Gastroesophageal sphincter (tissue), 4 donors: Measurements from ENCODE around the gene MYOM1. TPM values are rescaled to one million over a fixed set of nuclear protein-coding genes. Genes with fewer than 3 reads are reported as not detected.

Experiments
- ATAC-seq: fragments of 150-250 bp; one replicate; pipeline ENCODE4 v1.9.1; 2016; ENCODE audit warnings: mild to moderate bottlenecking, moderate library complexity
- H3K27ac ChIP-seq, 4 donors: fragments of 200-600 bp; sonication (generic) in 3 of 4; 1 replicate in 3 of 4; 2 replicates in 1 of 4; pipeline ENCODE4 v1.5.1; 2016 to 2019
- H3K27me3 ChIP-seq: fragments of 200-600 bp; sonication (generic); one replicate; pipeline ENCODE4 v1.5.1; 2019
- H3K36me3 ChIP-seq, 2 donors: fragments of 200-600 bp; sonication (generic); one replicate each; pipeline ENCODE4 v1.5.1; 2019; ENCODE audit warnings: control low read depth in 1 of 2
- H3K4me1 ChIP-seq, 3 donors: fragments of 200-600 bp; sonication (generic); 1 replicate in 2 of 3; 2 replicates in 1 of 3; pipeline ENCODE4 v1.5.1; 2016 to 2019; ENCODE audit warnings: control low read depth in 2 of 3
- H3K4me3 ChIP-seq, 2 donors: fragments of 200-600 bp; sonication (generic); one replicate each; pipeline ENCODE4 v1.5.1; 2019; ENCODE audit warnings: mild to moderate bottlenecking in 1 of 2, moderate library complexity in 1 of 2
- H3K9me3 ChIP-seq, 3 donors: fragments of 200-600 bp; sonication (generic); one replicate each; pipeline ENCODE4 v1.5.1; 2017 to 2019; ENCODE audit warnings: control low read depth in 2 of 3
- CTCF ChIP-seq, 4 experiments: fragments of 200-600 bp in 2 of 4; fragments of 450-650 bp in 2 of 4; sonication (generic) in 1 of 4; IDR thresholded peaks; one replicate each; pipeline ENCODE4 v1.5.1; 2017 to 2019; ENCODE audit warnings: antibody characterized with exemption in 4 of 4, mild to moderate bottlenecking in 2 of 4, moderate library complexity in 2 of 4
- EP300 ChIP-seq: sonication (generic); formaldehyde crosslinking; IDR thresholded peaks from one replicate; pipeline ENCODE4 v1.6.1; 2017; ENCODE audit warnings: antibody characterized with exemption, mild to moderate bottlenecking
- POLR2A ChIP-seq, 2 donors: fragments of 450-650 bp; IDR thresholded peaks; one replicate each; pipeline ENCODE4 v1.6.1; 2017; ENCODE audit warnings: antibody characterized with exemption in 2 of 2, mild to moderate bottlenecking in 2 of 2, moderate library complexity in 1 of 2
- POLR2AphosphoS5 ChIP-seq: sonication (generic); formaldehyde crosslinking; IDR thresholded peaks from one replicate; pipeline ENCODE4 v1.6.1; 2017; ENCODE audit warnings: antibody characterized with exemption
- WGBS, 2 donors: methylation state at CpG; one replicate each; pipeline ENCODE4 v1.1.5; 2018; ENCODE audit warnings: low coverage in 1 of 2; 5-methylcytosine and 5-hydroxymethylcytosine counted together
- total RNA-seq, 4 donors: library from RNA; depleted of rRNA; stranded (reverse); fragments of >200 nt; gene quantifications; one replicate each; pipeline ENCODE4 v1.1.0, GENCODE V29; 2016

Gene MYOM1
- total RNA-seq, 4 donors from 2014 or later = 14.8 to 37.6 (median 24.6) TPM

DNA sequence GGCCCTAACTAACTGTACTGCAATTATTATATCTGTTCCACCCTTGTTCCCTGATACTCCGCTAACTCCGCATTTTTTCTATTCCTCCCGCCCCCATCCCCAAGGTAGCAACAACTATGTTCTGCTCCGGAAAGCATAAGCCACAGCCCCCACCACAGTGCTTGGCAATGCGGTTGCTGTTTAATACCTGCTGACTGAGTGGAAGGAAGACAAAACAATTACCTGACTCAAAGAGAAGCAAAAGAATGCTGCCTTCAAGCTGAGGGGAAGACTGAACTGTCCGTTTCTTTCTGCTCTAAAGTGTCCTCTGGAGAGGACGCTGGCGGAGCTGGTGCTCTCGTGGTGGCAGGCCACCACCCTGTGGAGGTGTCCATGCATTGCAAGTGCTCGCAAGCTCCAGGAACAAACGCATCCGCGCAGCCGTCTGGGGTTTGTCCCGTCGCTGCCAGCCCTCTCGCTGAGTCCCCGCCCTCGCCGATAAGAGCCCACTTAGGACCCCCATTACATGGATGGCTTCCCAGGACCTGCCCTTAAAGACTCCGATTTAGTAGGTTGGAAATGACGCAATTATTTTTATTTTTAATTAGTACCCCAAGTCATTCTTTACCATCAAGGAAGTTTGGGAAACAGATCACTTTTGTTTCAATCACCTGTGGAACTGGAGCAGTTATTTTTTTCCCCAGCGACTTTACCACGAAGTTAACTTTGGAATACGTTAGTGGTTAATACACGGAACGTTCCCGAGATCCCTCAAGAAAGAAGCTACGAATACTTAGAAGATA is 26.3 kb upstream of the MYOM1 start:
- WGBS, 2 donors = 12 to 13% methylated on average over 26 to 28 of the region's 29 CpGs
- H3K4me3 ChIP-seq = peak overlapping the region; percentile 93 to 97
- H3K27me3 ChIP-seq = no peaks in the 10 kb centered on the region
- no peaks in the 10 kb centered on the region for H3K9me3 ChIP-seq
- no peak for TF ChIP-seq POLR2A (IDR thresholded peaks at IDR 0.05)
- TF ChIP-seq CTCF (IDR thresholded peaks at IDR 0.05) = peak; percentile 88 to 98 (median 97)
- peak; percentile 16 for TF ChIP-seq POLR2AphosphoS5
- no peak for TF ChIP-seq EP300
- H3K36me3 ChIP-seq = peaks cover 0 to 8% of the 10 kb centered on the region in 2 donors
- peak; percentile 69 for ATAC-seq
- peaks cover 2 to 56% (median 5%) of the 10 kb centered on the region in 3 donors for H3K4me1 ChIP-seq
- peak overlapping the region; percentile 96 to 100 (median 100) for H3K27ac ChIP-seq

- TF ChIP-seq POLR2A (IDR thresholded peaks at IDR 0.05) (no peak), EP300 (no peak), CTCF (IDR thresholded peaks at IDR 0.05) (no peak), POLR2AphosphoS5 (no peak)
- ATAC-seq = no peak
- H3K36me3 ChIP-seq = peaks cover 0 to 8% of the 10 kb centered on the region in 2 donors
Measured at GRCh38 chr18:3245185-3245564, 25.4 kb upstream of the MYOM1 start.

DNA sequence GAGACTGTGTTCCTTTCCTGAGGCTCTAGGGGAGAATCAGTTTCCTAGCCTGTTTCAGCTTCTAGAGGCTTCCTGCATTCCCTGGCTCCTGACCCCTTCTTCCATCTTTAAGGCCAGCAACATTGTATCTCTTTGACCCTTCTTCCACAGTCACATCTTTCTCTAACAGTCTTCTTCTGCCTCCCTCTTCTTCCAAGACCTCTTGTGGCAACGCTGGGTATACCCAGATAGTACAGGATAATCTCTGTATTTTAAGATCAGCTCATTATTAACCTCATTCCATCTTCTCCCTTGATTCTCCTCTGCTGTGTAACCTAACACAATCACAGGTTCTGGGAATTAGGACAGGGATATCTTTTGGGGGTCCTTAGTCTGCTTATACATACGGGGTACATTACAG is 19.0 kb upstream of the MYOM1 start:
- ATAC-seq = no peak
- Histone ChIP-seq H3K4me1 (no peaks in the 10 kb centered on the region), H3K27ac (no peak overlapping the region), H3K36me3 (no peaks in the 10 kb centered on the region), H3K9me3 (no peaks in the 10 kb centered on the region), H3K4me3 (no peak overlapping the region), H3K27me3 (no peaks in the 10 kb centered on the region)
- WGBS, 2 donors = 100% methylated on average over 1 to 2 of the region's 2 CpGs
- TF ChIP-seq POLR2A (IDR thresholded peaks at IDR 0.05) (no peak), EP300 (no peak)

More at GRCh38 chr18:3245185-3245564, 25.4 kb upstream of the MYOM1 start:
- Histone ChIP-seq H3K27me3 (no peaks in the 10 kb centered on the region), H3K4me1 (peaks cover under 1 to 47% (median 5%) of the 10 kb centered on the region in 3 donors), H3K4me3 (peak overlapping the region in 1 of 2 donors; percentile 97), H3K9me3 (no peaks in the 10 kb centered on the region), H3K27ac (peak overlapping the region in 1 of 4 donors; percentile 100)
- 58 to 73% methylated on average over 1 of the region's 1 CpG for WGBS, 2 donors

DNA sequence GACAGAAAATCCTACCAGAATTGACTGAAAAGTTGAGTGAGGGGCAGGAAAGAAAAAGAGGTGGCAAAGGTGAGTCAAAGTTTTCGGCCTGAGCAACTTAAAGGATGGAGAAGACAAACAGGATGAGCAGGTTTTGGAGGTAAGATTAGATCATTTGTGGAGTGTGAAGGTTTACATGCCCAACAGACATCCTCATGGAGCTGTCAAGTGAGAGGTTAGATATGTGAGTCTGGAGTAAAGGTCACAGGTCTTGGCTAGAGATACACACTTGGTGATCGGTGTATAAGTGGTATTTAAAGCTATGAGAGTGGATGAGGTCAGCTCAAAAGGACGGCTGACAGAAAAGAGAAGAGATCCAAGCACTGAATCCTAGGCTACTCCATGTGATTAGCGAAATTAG is 16.7 kb upstream of the MYOM1 start:
- TF ChIP-seq CTCF (IDR thresholded peaks at IDR 0.05) (no peak), POLR2AphosphoS5 (no peak), POLR2A (IDR thresholded peaks at IDR 0.05) (no peak), EP300 (no peak)
- ATAC-seq = no peak
- no peaks in the 10 kb centered on the region for H3K27me3 ChIP-seq
- 85 to 87% methylated on average over 4 of the region's 4 CpGs for WGBS, 2 donors
- H3K4me3 ChIP-seq = no peak overlapping the region
- no peaks in the 10 kb centered on the region for H3K36me3 ChIP-seq
- no peaks in the 10 kb centered on the region for H3K9me3 ChIP-seq
- no peak overlapping the region for H3K27ac ChIP-seq
- H3K4me1 ChIP-seq = no peaks in the 10 kb centered on the region

- WGBS, 2 donors = 91 to 100% methylated on average over 1 to 2 of the region's 2 CpGs
- Histone ChIP-seq H3K27ac (no peak overlapping the region), H3K9me3 (no peaks in the 10 kb centered on the region), H3K36me3 (no peaks in the 10 kb centered on the region), H3K4me1 (no peaks in the 10 kb centered on the region), H3K27me3 (no peaks in the 10 kb centered on the region), H3K4me3 (no peak overlapping the region)
- no peak for ATAC-seq
- no peak for TF ChIP-seq CTCF (IDR thresholded peaks at IDR 0.05)
- no peak for TF ChIP-seq POLR2AphosphoS5
- TF ChIP-seq POLR2A (IDR thresholded peaks at IDR 0.05) = no peak
- no peak for TF ChIP-seq EP300
Measured at GRCh38 chr18:3235846-3236245, 16.1 kb upstream of the MYOM1 start.
